IPS-18c (cell line): ENCODE results near the gene HERC3.

Experiments used
- H3K4me3 ChIP-seq: 2 replicates; pipeline ENCODE4 v1.7.0; 2013; ENCODE audit warnings: low read depth, mild to moderate bottlenecking, low read length, moderate library complexity; ENCODE audit not compliant: insufficient read depth
- H3K9me3 ChIP-seq: one replicate; pipeline ENCODE4 v1.6.1; 2013; ENCODE audit warnings: mild to moderate bottlenecking, low read length, moderate library complexity; ENCODE audit not compliant: control insufficient read depth, insufficient read depth

Gene HERC3

GRCh38 chr4:88747351-88747750 lies 155.1 kb downstream of the HERC3 start:
- H3K9me3 ChIP-seq = no peaks in the 10 kb centered on the region
- no peak overlapping the region for H3K4me3 ChIP-seq

DNA sequence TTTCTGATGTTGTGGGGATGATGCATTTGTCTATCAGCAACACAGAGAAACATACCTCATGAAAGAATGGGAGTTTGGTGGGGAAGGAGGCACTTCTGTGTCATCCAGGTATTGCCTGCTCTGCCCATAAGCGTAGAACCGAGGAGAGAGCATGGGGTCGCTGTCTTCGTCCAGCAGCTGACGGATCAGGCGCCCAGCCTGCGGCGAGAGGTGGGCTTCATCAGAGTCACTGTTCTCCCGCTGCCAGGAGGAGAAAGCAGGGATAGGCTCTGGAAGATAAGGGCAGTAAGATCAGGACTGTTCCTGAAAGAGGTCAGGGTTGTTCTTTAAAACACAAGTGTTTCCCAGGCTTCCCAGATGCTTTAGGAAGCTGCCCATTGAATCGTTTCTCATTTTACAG lies 158.1 kb downstream of the HERC3 start:
- no peak overlapping the region for H3K4me3 ChIP-seq
- H3K9me3 ChIP-seq = no peaks in the 10 kb centered on the region

- Histone ChIP-seq H3K9me3 (no peaks in the 10 kb centered on the region), H3K4me3 (no peak overlapping the region)
These were observed 159.2 kb downstream of the HERC3 start for GRCh38 chr4:88751258-88752075.

- Histone ChIP-seq H3K9me3 (no peaks in the 10 kb centered on the region), H3K4me3 (no peak overlapping the region)
These were observed 159.8 kb downstream of the HERC3 start for GRCh38 chr4:88752076-88752463.

- Histone ChIP-seq H3K4me3 (no peak overlapping the region), H3K9me3 (no peaks in the 10 kb centered on the region)
These were observed 160.5 kb downstream of the HERC3 start for GRCh38 chr4:88752754-88753153.

- Histone ChIP-seq H3K9me3 (no peaks in the 10 kb centered on the region), H3K4me3 (no peak overlapping the region)
These were observed 161.6 kb downstream of the HERC3 start for GRCh38 chr4:88753658-88754571.

- H3K9me3 ChIP-seq = no peaks in the 10 kb centered on the region
- H3K4me3 ChIP-seq = no peak overlapping the region
These were observed 162.5 kb downstream of the HERC3 start for GRCh38 chr4:88754796-88755195.

GRCh38 chr4:88755454-88755853 lies 163.2 kb downstream of the HERC3 start:
- H3K4me3 ChIP-seq = no peak overlapping the region
- H3K9me3 ChIP-seq = no peaks in the 10 kb centered on the region

- no peaks in the 10 kb centered on the region for H3K9me3 ChIP-seq
- no peak overlapping the region for H3K4me3 ChIP-seq
These were observed 163.9 kb downstream of the HERC3 start for GRCh38 chr4:88756149-88756548.

DNA sequence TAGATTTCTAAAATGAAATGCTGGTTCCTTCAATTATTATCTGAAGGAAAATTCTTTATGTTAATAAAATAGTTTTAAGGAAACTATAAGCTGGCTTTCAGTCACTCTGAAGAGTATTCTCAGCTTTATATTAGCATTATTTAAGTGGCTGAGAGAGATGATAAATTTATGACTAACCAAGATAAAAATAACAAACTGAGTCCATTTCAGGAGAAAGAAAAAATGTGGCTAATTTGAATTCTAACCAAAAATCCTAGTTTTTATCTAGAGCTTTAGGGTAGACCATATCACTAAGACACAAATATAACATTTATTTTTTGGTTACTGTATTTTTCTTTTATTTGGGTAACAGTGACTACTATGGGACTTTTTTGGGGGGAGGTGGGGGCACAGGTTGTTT lies 164.8 kb downstream of the HERC3 start:
- no peak overlapping the region for H3K4me3 ChIP-seq

DNA sequence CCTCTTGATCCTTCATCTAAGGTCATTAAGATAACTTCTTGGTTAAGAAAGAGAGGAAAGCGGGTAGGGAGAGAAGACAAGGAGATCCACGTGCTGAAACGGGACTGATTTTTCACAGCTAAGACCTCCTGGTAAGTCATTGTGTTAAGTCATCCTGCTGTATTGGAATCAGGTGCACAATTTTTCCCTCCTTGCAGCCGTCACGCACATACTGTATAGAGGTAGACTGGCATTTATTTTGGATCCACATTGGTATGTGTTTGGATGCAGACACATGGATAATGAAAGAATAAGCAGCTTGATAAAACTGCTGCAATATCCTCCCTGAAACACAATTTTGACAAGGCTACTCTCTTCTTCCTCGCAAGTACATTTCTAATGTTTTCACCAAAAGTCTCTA lies 165.5 kb downstream of the HERC3 start:
- no peak overlapping the region for H3K4me3 ChIP-seq

More for the DNA sequence above, 164.8 kb downstream of the HERC3 start:
- no peaks in the 10 kb centered on the region for H3K9me3 ChIP-seq

More for the DNA sequence above, 165.5 kb downstream of the HERC3 start:
- no peaks in the 10 kb centered on the region for H3K9me3 ChIP-seq
